ENCODE measurements around the gene RWDD3. TPM values are rescaled to one million over a fixed set of nuclear protein-coding genes. Genes with fewer than 3 reads are reported as not detected.

Gene RWDD3
- total RNA-seq, 1 experiment from 2014 or later = 12.0 TPM

- no peak overlapping the region for H3K4me3 ChIP-seq
These were observed 20.9 kb downstream of the RWDD3 start for GRCh38 chr1:95254959-95255358.

GRCh38 chr1:95255826-95256225, 21.8 kb downstream of the RWDD3 start:
- no peaks in the 10 kb centered on the region for H3K27me3 ChIP-seq
- H3K4me3 ChIP-seq = no peak overlapping the region
- no peaks in the 10 kb centered on the region for H3K9me3 ChIP-seq
- no peaks in the 10 kb centered on the region for H3K36me3 ChIP-seq
- DNase-seq = no peak

More at GRCh38 chr1:95254959-95255358, 20.9 kb downstream of the RWDD3 start:
- DNase-seq = no peak
- Histone ChIP-seq H3K36me3 (no peaks in the 10 kb centered on the region), H3K9me3 (no peaks in the 10 kb centered on the region), H3K27me3 (no peaks in the 10 kb centered on the region)

- no peaks in the 10 kb centered on the region for H3K36me3 ChIP-seq
- H3K4me3 ChIP-seq = no peak overlapping the region
- H3K27me3 ChIP-seq = no peaks in the 10 kb centered on the region
- no peaks in the 10 kb centered on the region for H3K9me3 ChIP-seq
- DNase-seq = no peak
These were observed 23.7 kb downstream of the RWDD3 start for GRCh38 chr1:95257758-95258157.

- no peaks in the 10 kb centered on the region for H3K36me3 ChIP-seq
- no peaks in the 10 kb centered on the region for H3K9me3 ChIP-seq
- no peak overlapping the region for H3K4me3 ChIP-seq
- H3K27me3 ChIP-seq = no peaks in the 10 kb centered on the region
- no peak for DNase-seq
These were observed 25.2 kb downstream of the RWDD3 start for GRCh38 chr1:95259245-95259644.

- 0 out of 2 replicates have a peak, but pooled peaks cover under 1% of the 10 kb centered on the region for H3K27me3 ChIP-seq
- no peak overlapping the region for H3K4me3 ChIP-seq
- DNase-seq = no peak
These were observed 28.9 kb downstream of the RWDD3 start for GRCh38 chr1:95262913-95263312.

GRCh38 chr1:95263450-95263849, 29.4 kb downstream of the RWDD3 start:
- no peak for DNase-seq
- Histone ChIP-seq H3K27me3 (0 out of 2 replicates have a peak, but pooled peaks cover 6% of the 10 kb centered on the region), H3K36me3 (no peaks in the 10 kb centered on the region), H3K4me3 (no peak overlapping the region), H3K9me3 (no peaks in the 10 kb centered on the region)

More at GRCh38 chr1:95262913-95263312, 28.9 kb downstream of the RWDD3 start:
- Histone ChIP-seq H3K9me3 (no peaks in the 10 kb centered on the region), H3K36me3 (no peaks in the 10 kb centered on the region)

GRCh38 chr1:95265106-95265505, 31.1 kb downstream of the RWDD3 start:
- H3K27me3 ChIP-seq = 0 out of 2 replicates have a peak, but pooled peaks cover 11% of the 10 kb centered on the region
- DNase-seq = no peak
- H3K4me3 ChIP-seq = no peak overlapping the region
- H3K36me3 ChIP-seq = no peaks in the 10 kb centered on the region
- no peaks in the 10 kb centered on the region for H3K9me3 ChIP-seq

DNA sequence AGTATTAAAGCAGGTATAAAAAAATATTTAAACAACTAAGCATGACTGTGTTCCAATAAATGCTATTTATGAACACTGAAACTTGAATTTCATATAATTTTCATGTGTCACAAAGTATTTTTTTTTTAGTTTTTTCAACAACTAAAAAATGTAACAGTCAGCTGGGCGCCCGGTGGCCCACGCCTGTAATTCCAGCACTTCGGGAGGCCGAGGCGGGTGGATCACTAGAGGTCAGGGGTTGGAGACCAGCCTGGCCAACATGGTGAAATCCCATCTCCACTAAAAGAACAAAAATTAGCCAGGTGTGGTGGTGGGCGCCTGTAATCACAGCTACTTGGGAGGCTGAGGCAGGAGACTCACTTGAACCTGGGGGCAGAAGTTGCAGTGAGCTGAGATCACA, 42.4 kb downstream of the RWDD3 start:
- Histone ChIP-seq H3K36me3 (no peaks in the 10 kb centered on the region), H3K4me3 (no peak overlapping the region), H3K27me3 (no peaks in the 10 kb centered on the region), H3K9me3 (no peaks in the 10 kb centered on the region)
- no peak for DNase-seq

DNA sequence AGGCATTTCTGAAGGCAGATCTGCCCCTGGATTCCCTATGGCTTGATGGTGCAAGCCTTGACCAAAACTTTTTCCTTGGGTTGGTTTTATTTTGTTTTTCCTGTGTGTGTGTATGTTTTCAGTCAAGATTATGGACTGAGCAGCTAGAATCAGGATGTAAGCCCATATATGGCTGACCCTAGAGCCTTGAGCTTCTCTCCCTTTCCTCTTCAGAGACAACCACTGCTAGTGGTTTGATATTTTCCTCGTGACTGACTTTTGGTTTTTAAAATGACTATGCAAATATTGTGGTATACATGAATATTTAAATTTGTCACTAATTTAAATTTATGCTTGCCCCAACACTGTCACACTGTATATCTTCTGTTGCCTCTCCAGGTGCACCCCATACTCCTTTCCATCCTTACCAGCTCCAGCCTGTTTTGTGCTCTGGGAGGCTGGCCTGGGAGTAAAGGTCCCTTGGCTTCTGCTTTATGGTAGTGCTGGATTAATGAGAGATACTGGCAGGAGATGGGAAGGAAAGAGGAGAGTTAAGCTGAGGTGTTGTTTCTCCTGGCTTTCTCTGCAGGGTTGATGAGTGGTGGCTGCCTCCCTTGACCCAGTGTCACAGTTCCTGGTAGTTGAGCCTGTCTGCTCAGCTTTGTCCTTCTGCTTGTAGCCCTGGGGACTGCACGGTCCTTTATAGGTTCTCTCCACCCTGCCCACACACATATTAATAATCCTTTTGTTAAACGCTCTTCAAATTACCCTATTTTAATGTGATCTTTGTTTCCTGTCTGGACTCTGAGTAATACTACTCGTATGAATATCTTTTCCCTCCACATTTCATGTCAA, 44.4 kb downstream of the RWDD3 start:
- Histone ChIP-seq H3K27me3 (no peaks in the 10 kb centered on the region), H3K36me3 (no peaks in the 10 kb centered on the region), H3K4me3 (no peak overlapping the region), H3K9me3 (no peaks in the 10 kb centered on the region)
- no peak for DNase-seq

DNA sequence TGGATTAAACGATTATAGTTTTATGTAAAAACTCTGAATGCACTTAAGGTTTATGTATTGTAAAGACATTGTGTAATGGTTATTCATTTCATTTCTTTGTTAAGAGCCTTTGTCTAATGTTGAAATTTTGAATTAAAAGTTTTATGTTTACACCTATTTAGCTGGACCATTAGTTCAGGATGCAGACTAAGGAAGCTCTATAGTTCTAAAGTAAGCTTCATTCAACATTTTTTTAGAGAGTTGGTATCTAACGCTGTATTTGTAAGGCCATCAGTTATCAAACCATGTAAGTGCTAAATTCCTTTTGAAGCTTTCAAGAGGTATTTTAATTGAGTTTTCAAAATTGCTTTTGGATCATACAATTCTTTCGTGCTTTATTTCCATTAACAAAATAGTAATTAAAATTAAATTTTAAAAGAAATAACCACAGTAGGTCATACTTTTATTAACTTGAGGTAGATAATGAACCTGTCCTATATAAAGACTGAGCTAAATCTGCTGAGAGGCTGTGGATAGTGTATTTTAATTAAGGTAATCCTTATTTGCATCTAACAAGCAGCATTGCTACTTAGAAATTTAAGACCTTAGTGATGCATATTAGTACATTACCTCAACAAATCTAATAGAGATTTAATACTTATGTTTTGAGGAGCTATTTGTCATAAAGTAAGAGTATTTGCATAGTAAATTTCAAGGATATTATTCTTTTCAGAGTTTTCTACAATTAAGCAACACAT, 47.9 kb downstream of the RWDD3 start:
- Histone ChIP-seq H3K4me3 (no peak overlapping the region), H3K9me3 (no peaks in the 10 kb centered on the region), H3K27me3 (no peaks in the 10 kb centered on the region), H3K36me3 (no peaks in the 10 kb centered on the region)
- no peak for DNase-seq

DNA sequence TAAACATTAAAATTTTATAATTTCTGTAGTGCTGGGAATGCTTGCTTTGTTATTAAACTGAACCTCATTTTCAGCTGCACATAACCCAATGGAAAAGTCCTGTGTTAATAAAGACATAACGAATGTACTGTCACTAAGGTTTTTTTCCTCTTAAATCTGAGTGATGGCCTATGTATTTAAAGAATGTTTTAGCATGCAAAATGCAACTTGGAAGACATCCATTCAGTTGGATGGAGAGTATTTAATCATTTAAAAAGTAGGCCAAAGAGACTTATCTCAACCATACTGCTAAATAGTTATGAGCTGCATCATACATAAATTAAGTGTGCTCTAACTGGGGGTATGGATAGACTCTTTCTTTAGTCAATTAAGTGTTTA, 48.5 kb downstream of the RWDD3 start:
- H3K36me3 ChIP-seq = no peaks in the 10 kb centered on the region
- no peak for DNase-seq
- H3K4me3 ChIP-seq = no peak overlapping the region
- no peaks in the 10 kb centered on the region for H3K9me3 ChIP-seq
- H3K27me3 ChIP-seq = no peaks in the 10 kb centered on the region

- no peaks in the 10 kb centered on the region for H3K9me3 ChIP-seq
These were observed 50.4 kb downstream of the RWDD3 start for GRCh38 chr1:95284420-95284819.

DNA sequence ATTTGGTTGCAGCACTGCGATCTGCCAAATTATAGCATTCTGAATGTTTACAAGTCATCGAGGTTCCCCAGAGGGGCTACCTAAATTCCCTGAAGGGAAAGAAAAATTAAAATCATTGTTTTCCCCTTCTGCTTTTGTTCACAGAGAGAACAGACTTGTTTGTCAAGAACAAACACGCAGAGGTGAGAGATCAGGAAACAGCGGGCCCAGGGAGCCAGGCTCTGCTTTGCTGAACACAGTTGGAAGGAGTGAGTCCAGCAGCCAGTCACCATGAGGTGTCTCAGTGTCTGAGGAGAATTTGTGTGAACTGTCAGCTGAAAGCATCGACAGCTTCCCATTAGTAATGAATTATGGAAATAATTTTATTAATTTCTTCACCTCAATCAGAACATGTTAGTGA, 52.5 kb downstream of the RWDD3 start:
- no peaks in the 10 kb centered on the region for H3K9me3 ChIP-seq
- no peaks in the 10 kb centered on the region for H3K27me3 ChIP-seq
- H3K36me3 ChIP-seq = no peaks in the 10 kb centered on the region
- DNase-seq = no peak
- H3K4me3 ChIP-seq = no peak overlapping the region

More at GRCh38 chr1:95284420-95284819, 50.4 kb downstream of the RWDD3 start:
- Histone ChIP-seq H3K27me3 (no peaks in the 10 kb centered on the region), H3K4me3 (no peak overlapping the region), H3K36me3 (no peaks in the 10 kb centered on the region)
- no peak for DNase-seq

- no peak overlapping the region for H3K4me3 ChIP-seq
- no peaks in the 10 kb centered on the region for H3K9me3 ChIP-seq
- H3K36me3 ChIP-seq = no peaks in the 10 kb centered on the region
- H3K27me3 ChIP-seq = no peaks in the 10 kb centered on the region
- no peak for DNase-seq
These were observed 53.1 kb downstream of the RWDD3 start for GRCh38 chr1:95287081-95287480.

- Histone ChIP-seq H3K27me3 (no peaks in the 10 kb centered on the region), H3K9me3 (no peaks in the 10 kb centered on the region), H3K4me3 (no peak overlapping the region), H3K36me3 (no peaks in the 10 kb centered on the region)
- DNase-seq = no peak
These were observed 53.8 kb downstream of the RWDD3 start for GRCh38 chr1:95287825-95288224.
